Neural progenitor cell (in vitro differentiated cells): ENCODE measurements around the gene DTWD1. TPM values are rescaled to one million over a fixed set of nuclear protein-coding genes. Genes with fewer than 3 reads are reported as not detected.
"Not testable (repeated sequence)": the region's sequence is repeated elsewhere in the genome, so short reads cannot be mapped to it uniquely, and the experiment has no call there.

ENCODE experiments used
- DNase-seq: peaks from one replicate; pipeline ENCODE4 v3.0.0-alpha.2; 2016; ENCODE audit warnings: low spot score
- H2AFZ ChIP-seq: fragments of 200-600 bp; sonication (generic); replicated peaks from 2 replicates; pipeline ENCODE4 v1.6.1; 2016; ENCODE audit warnings: antibody characterized with exemption
- H3F3A ChIP-seq: fragments of 200-600 bp; sonication (generic); 2 replicates; pipeline ENCODE4 v1.6.1; 2016; ENCODE audit warnings: antibody characterized with exemption, low read depth
- H3K27ac ChIP-seq: fragments of 200-600 bp; sonication (generic); 2 replicates; pipeline ENCODE4 v1.5.1; 2016; ENCODE audit warnings: mild to moderate bottlenecking
- H3K27me3 ChIP-seq: fragments of 200-600 bp; sonication (generic); 2 replicates; pipeline ENCODE4 v1.6.1; 2016; ENCODE audit warnings: mild to moderate bottlenecking, moderate library complexity
- H3K36me3 ChIP-seq: fragments of 200-600 bp; sonication (generic); 2 replicates; pipeline ENCODE4 v1.5.1; 2016
- H3K4me1 ChIP-seq: fragments of 200-600 bp; sonication (generic); 2 replicates; pipeline ENCODE4 v1.6.1; 2016; ENCODE audit warnings: mixed run types
- H3K4me2 ChIP-seq: fragments of 200-600 bp; sonication (generic); 2 replicates; pipeline ENCODE4 v1.6.1; 2016
- H3K4me3 ChIP-seq: fragments of 200-600 bp; sonication (generic); 2 replicates; pipeline ENCODE4 v1.5.1; 2016
- H3K79me2 ChIP-seq: fragments of 200-600 bp; sonication (generic); 2 replicates; pipeline ENCODE4 v1.6.1; 2016; ENCODE audit warnings: low read depth
- H3K9ac ChIP-seq: fragments of 200-600 bp; sonication (generic); 2 replicates; pipeline ENCODE4 v1.6.1; 2016
- H3K9me3 ChIP-seq: fragments of 200-600 bp; sonication (generic); 2 replicates; pipeline ENCODE4 v1.5.1; 2016; ENCODE audit warnings: low read depth
- H4K20me1 ChIP-seq: fragments of 200-600 bp; sonication (generic); 2 replicates; pipeline ENCODE4 v1.6.1; 2016; ENCODE audit warnings: low read depth
- H3K27ac Mint-ChIP-seq: 3 replicates; pipeline ENCODE4 v1.8.0; 2021; ENCODE audit warnings: mixed read lengths
- H3K27me3 Mint-ChIP-seq: 2 replicates; pipeline ENCODE4 v1.8.0; 2022; ENCODE audit warnings: low read depth, mild to moderate bottlenecking, inconsistent platforms, moderate library complexity, mixed read lengths; ENCODE audit not compliant: insufficient read depth
- H3K36me3 Mint-ChIP-seq: 3 replicates; pipeline ENCODE4 v1.8.0; 2021; ENCODE audit warnings: mixed read lengths
- H3K4me1 Mint-ChIP-seq: 3 replicates; pipeline ENCODE4 v1.8.0; 2021; ENCODE audit warnings: mixed read lengths
- H3K4me3 Mint-ChIP-seq: 3 replicates; pipeline ENCODE4 v1.8.0; 2021; ENCODE audit warnings: mild to moderate bottlenecking, moderate library complexity, mixed read lengths
- H3K9me3 Mint-ChIP-seq: 3 replicates; pipeline ENCODE4 v1.8.0; 2020; ENCODE audit warnings: mixed read lengths
- EZH2 ChIP-seq: fragments of 200-600 bp; sonication (generic); IDR thresholded peaks from 2 replicates; pipeline ENCODE4 v1.6.1; 2017; ENCODE audit warnings: antibody characterized with exemption, mild to moderate bottlenecking, moderate library complexity
- EZH2phosphoT487 ChIP-seq: fragments of 200-600 bp; sonication (generic); IDR thresholded peaks from 2 replicates; pipeline ENCODE4 v1.6.1; 2017; ENCODE audit warnings: antibody characterized with exemption
- total RNA-seq: library from RNA; depleted of rRNA; stranded (reverse); fragments of >200 nt; gene quantifications from 2 replicates; pipeline ENCODE4 v1.2.3, GENCODE V29; 2015; ENCODE audit warnings: low replicate concordance
- TF ChIP-seq, protein P1 (sequence below): fragments of 200-600 bp; sonication (generic); IDR thresholded peaks from 2 replicates; pipeline ENCODE4 v1.5.1; 2017; ENCODE audit warnings: antibody characterized with exemption, mild to moderate bottlenecking

The DTWD1 gene
- total RNA-seq, 1 donor from 2014 or later, result 66.0 TPM

GRCh38 chr15:49664716-49665115 is 43.9 kb downstream of the DTWD1 start:
- peaks cover 10% of the 10 kb centered on the region for H3K4me1 Mint-ChIP-seq
- Histone ChIP-seq H3F3A (no peaks in the 10 kb centered on the region), H3K27ac (no peak overlapping the region), H3K36me3 (no peaks in the 10 kb centered on the region), H2AFZ (no peak overlapping the region), H4K20me1 (no peaks in the 10 kb centered on the region), H3K27me3 (no peaks in the 10 kb centered on the region), H3K4me3 (no peak overlapping the region), H3K4me1 (peaks cover 14% of the 10 kb centered on the region), H3K4me2 (no peak overlapping the region), H3K9ac (no peak overlapping the region), H3K79me2 (no peaks in the 10 kb centered on the region), H3K9me3 (no peaks in the 10 kb centered on the region)
- no peaks in the 10 kb centered on the region for H3K36me3 Mint-ChIP-seq
- H3K4me3 Mint-ChIP-seq, result no peak overlapping the region
- H3K27me3 Mint-ChIP-seq, result peaks cover 2% of the 10 kb centered on the region
- no peaks in the 10 kb centered on the region for H3K9me3 Mint-ChIP-seq
- DNase-seq, result no peak
- TF ChIP-seq EZH2phosphoT487 (no peak), EZH2 (no peak)
- TF ChIP-seq, protein P1, sequence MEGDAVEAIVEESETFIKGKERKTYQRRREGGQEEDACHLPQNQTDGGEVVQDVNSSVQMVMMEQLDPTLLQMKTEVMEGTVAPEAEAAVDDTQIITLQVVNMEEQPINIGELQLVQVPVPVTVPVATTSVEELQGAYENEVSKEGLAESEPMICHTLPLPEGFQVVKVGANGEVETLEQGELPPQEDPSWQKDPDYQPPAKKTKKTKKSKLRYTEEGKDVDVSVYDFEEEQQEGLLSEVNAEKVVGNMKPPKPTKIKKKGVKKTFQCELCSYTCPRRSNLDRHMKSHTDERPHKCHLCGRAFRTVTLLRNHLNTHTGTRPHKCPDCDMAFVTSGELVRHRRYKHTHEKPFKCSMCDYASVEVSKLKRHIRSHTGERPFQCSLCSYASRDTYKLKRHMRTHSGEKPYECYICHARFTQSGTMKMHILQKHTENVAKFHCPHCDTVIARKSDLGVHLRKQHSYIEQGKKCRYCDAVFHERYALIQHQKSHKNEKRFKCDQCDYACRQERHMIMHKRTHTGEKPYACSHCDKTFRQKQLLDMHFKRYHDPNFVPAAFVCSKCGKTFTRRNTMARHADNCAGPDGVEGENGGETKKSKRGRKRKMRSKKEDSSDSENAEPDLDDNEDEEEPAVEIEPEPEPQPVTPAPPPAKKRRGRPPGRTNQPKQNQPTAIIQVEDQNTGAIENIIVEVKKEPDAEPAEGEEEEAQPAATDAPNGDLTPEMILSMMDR, result no peak
- no peak overlapping the region for H3K27ac Mint-ChIP-seq

GRCh38 chr15:49666486-49666885 is 45.6 kb downstream of the DTWD1 start:
- not testable (repeated sequence) for H3K27me3 Mint-ChIP-seq, H3K27ac ChIP-seq, H3K79me2 ChIP-seq, H3F3A ChIP-seq, H3K9me3 ChIP-seq, H3K9ac ChIP-seq, H3K4me2 ChIP-seq, H3K9me3 Mint-ChIP-seq, H3K36me3 ChIP-seq, DNase-seq, H3K4me3 Mint-ChIP-seq, H3K4me3 ChIP-seq, H3K27me3 ChIP-seq, H3K27ac Mint-ChIP-seq, H2AFZ ChIP-seq, H4K20me1 ChIP-seq, H3K4me1 Mint-ChIP-seq, H3K36me3 Mint-ChIP-seq
- peaks cover 22% of the 10 kb centered on the region for H3K4me1 ChIP-seq

DNA sequence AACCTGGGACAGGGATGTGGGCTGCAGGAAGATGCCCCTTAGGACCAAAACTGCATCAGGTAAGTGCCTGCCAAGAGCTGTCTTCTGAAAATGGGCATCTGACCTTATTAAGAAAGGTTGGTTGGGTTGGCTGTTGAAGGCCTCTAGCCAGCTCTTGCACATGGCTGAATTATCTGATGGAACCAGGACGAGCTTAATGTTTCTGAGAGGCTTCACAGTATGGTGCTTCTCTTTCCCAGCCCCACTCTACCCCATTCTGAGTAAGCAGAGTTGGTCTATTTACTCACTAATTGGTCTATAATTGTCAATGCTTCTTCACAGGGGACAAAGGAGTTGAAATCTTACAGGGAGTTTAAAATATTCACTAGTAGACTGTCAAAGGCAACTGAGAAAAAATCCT is 48.4 kb downstream of the DTWD1 start:
- H3K4me3 ChIP-seq, result no peak overlapping the region
- Mint-ChIP-seq H3K9me3 (no peaks in the 10 kb centered on the region), H3K4me3 (no peak overlapping the region), H3K27me3 (peaks cover 2% of the 10 kb centered on the region), H3K27ac (no peak overlapping the region), H3K36me3 (no peaks in the 10 kb centered on the region), H3K4me1 (peaks cover 10% of the 10 kb centered on the region)
- no peaks in the 10 kb centered on the region for H3K27me3 ChIP-seq
- TF ChIP-seq EZH2, result no peak
- no peak for TF ChIP-seq EZH2phosphoT487
- TF ChIP-seq, protein P1, result no peak
- H3K9me3 ChIP-seq, result no peaks in the 10 kb centered on the region
- no peaks in the 10 kb centered on the region for H3F3A ChIP-seq
- H3K4me1 ChIP-seq, result peaks cover 22% of the 10 kb centered on the region
- no peaks in the 10 kb centered on the region for H3K36me3 ChIP-seq
- no peak overlapping the region for H3K9ac ChIP-seq
- no peaks in the 10 kb centered on the region for H4K20me1 ChIP-seq
- H3K27ac ChIP-seq, result no peak overlapping the region
- peak overlapping the region; percentile 47 for H2AFZ ChIP-seq
- peak; percentile 36 for DNase-seq
- no peaks in the 10 kb centered on the region for H3K79me2 ChIP-seq
- H3K4me2 ChIP-seq, result peak overlapping the region; percentile 17

DNA sequence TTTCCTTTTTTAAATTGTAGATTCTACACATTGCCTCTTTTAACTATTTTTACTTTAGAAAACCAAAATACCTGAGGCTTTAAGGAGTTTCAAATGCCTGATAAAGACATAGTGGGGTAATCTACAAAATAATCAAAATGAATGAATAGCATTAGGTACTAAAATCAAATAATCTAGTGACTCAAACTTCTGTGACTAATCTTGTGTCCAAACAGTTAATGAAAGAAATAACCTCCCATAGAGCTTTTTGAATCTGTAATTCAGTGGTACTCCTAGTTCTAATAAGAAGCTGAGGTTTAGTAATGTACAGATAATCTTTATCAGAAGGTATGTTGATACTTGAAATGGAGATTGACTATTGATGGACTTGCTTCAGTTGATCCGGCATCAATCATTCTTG is 53.0 kb downstream of the DTWD1 start:
- H3K9me3 Mint-ChIP-seq, result no peaks in the 10 kb centered on the region

More for the DNA sequence above, 53.0 kb downstream of the DTWD1 start:
- Mint-ChIP-seq H3K36me3 (no peaks in the 10 kb centered on the region), H3K27me3 (peaks cover 2% of the 10 kb centered on the region), H3K4me3 (no peak overlapping the region), H3K27ac (no peak overlapping the region), H3K4me1 (peaks cover 10% of the 10 kb centered on the region)
- H3F3A ChIP-seq, result no peaks in the 10 kb centered on the region
- no peak overlapping the region for H3K4me3 ChIP-seq
- no peaks in the 10 kb centered on the region for H3K27me3 ChIP-seq
- DNase-seq, result no peak
- H3K36me3 ChIP-seq, result no peaks in the 10 kb centered on the region
- H3K9me3 ChIP-seq, result no peaks in the 10 kb centered on the region
- no peaks in the 10 kb centered on the region for H4K20me1 ChIP-seq
- H3K27ac ChIP-seq, result no peak overlapping the region
- H3K9ac ChIP-seq, result no peak overlapping the region
- TF ChIP-seq EZH2phosphoT487 (no peak), EZH2 (no peak)
- TF ChIP-seq, protein P1, result no peak
- H3K4me2 ChIP-seq, result no peak overlapping the region
- H3K79me2 ChIP-seq, result no peaks in the 10 kb centered on the region
- peaks cover 16% of the 10 kb centered on the region for H3K4me1 ChIP-seq
- H2AFZ ChIP-seq, result no peak overlapping the region
